ENCODE measurements around the gene KCNJ1. TPM values are rescaled to one million over a fixed set of nuclear protein-coding genes. Genes with fewer than 3 reads are reported as not detected.
A peak's percentile ranks its signal among the peaks of the same experiment; 100 is the strongest.

Gene KCNJ1
- polyA plus RNA-seq, 1 of the 3 experiments (the other 2 are of a cell fraction) = not detected

DNA sequence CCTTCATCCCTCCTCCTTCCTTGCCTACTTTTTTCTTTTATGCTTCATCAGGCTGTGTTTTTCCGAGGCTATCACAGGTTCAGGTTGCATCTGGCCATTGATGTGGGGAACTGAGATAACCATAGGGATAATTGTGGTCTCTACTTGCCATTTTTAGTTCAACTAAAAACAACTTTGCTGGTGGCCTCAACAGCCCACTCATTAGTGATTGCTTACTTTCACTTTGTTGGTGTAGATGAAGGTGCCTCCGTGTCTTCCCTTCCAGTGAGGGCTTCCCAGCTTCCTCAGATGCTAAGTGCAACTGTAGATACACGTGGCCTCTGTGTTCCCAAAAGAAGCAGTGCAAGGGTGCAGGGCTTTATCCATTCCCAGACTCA is 35.0 kb downstream of the KCNJ1 start:
- peaks cover 11% of the 10 kb centered on the region for H3F3A ChIP-seq (replicated peaks; ENCODE audit: insufficient read depth)
- H3K79me2 ChIP-seq (ENCODE audit: insufficient read depth) = no peaks in the 10 kb centered on the region
- POLR2A ChIA-PET = no interaction called here
- CTCF ChIA-PET = interaction anchor here (0.7 to 8.6 kb wide), 37 partner anchors 8 to 803 kb away, joined by 3 to 123 read pairs (median 7); no protein-coding TSS in a partner anchor
- no peak overlapping the region for H3K4me3 ChIP-seq (ENCODE audit: low read depth in 2 of 2, low read length in 1 of 2)
- H4K20me1 ChIP-seq (ENCODE audit: insufficient read depth) = no peaks in the 10 kb centered on the region
- no peaks in the 10 kb centered on the region for H3K27me3 ChIP-seq (ENCODE audit: insufficient read depth)
- no peak overlapping the region for H2AFZ ChIP-seq (ENCODE audit: low read depth)
- H3K9me2 ChIP-seq = no peaks in the 10 kb centered on the region
- no peak overlapping the region for H3K27ac ChIP-seq (ENCODE audit: low read depth in 2 of 2, low read length in 1 of 2)
- H3K4me2 ChIP-seq = no peak overlapping the region; the same call in 1 of the 2 replicates
- WGBS (ENCODE audit: low lambda C conversion rate) = 24% methylated on average over 3 of the region's 3 CpGs
- no peak for DNase-seq
- H3K9me3 ChIP-seq = no peaks in the 10 kb centered on the region
- H3K9ac ChIP-seq = no peak overlapping the region
- peaks cover 0 to 6% of the 10 kb centered on the region in 2 experiments; a peak in 1 of 4 replicates for H3K4me1 ChIP-seq (ENCODE audit: control insufficient read depth in 1 of 2, insufficient read depth in 2 of 2, low read depth in 1 of 2, low read length in 1 of 2)
- TF ChIP-seq GABPA (IDR thresholded peaks at IDR 0.05; ENCODE audit: low read depth) (no peak), PBX3 (IDR thresholded peaks at IDR 0.05) (no peak), ELF1 (IDR thresholded peaks at IDR 0.05) (no peak), JUND (IDR thresholded peaks at IDR 0.05) (no peak), RXRA (IDR thresholded peaks at IDR 0.05; ENCODE audit: borderline replicate concordance, low read depth) (no peak), NFIC (IDR thresholded peaks at IDR 0.05; ENCODE audit: borderline replicate concordance) (no peak), RCOR1 (IDR thresholded peaks at IDR 0.05; ENCODE audit: low read length) (no peak), POLR2AphosphoS5 (IDR thresholded peaks at IDR 0.05; ENCODE audit: low read depth, low read length) (no peak), NRF1 (IDR thresholded peaks at IDR 0.05; ENCODE audit: low read depth, low read length) (no peak), MEF2A (IDR thresholded peaks at IDR 0.05; ENCODE audit: borderline replicate concordance, low read depth) (no peak), FOSL2 (IDR thresholded peaks at IDR 0.05; ENCODE audit: borderline replicate concordance, low read depth) (no peak)
- H3K36me3 ChIP-seq (replicated peaks in 1 of 2; ENCODE audit: control insufficient read depth in 1 of 2, insufficient read depth in 2 of 2, low read length in 1 of 2) = no peaks in the 10 kb centered on the region

DNA sequence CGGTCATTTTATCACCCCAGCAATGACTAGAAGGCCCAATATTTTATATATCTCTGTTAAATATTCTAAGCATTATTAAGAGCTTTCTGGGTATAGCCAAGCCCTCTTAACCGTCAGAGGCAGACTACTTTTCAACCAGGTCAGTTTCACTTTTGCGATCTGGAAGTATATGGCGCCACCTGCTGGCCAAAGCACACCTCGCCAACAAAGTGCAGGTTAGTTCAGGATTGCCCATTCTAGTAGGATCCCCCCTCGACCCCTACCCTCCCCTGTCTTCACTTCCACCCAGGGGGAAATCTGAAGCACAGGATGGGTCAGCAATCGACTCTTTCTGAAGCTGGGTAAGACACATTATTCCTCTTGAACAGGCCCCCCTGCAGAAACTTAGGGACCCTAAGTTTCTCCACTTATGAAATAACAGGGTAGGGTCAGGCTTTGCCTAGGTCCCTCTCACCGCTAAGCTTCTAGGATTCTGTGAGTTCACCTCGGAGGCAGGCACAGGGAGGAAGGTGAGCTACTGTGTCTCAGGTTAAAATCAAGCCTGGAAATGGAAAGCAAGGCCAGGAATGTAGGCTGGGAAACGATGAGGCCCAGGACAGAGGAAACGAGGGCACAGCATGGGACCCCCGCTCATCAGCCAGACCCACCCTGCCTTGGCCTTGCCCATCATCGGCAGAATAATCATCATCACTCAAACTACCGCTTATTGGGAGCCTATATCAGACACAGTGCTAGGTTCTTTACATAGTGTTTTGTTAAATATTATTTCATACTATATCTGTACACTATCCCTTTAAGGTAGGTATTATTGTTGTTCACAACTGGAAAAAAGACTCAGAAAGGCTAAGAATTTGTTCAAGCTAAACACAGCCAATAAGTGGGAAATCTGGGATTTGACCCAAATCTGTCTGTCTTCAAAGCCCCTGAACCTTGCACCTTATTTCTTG is 35.6 kb downstream of the KCNJ1 start:
- peak overlapping the region; percentile 77; the same call in 1 of the 2 replicates for H2AFZ ChIP-seq (ENCODE audit: low read depth)
- H3K9ac ChIP-seq = no peak overlapping the region
- peaks cover 0 to 6% of the 10 kb centered on the region in 2 experiments; a peak in 1 of 4 replicates for H3K4me1 ChIP-seq (ENCODE audit: control insufficient read depth in 1 of 2, insufficient read depth in 2 of 2, low read depth in 1 of 2, low read length in 1 of 2)
- no peaks in the 10 kb centered on the region for H3K9me2 ChIP-seq
- H3K79me2 ChIP-seq (ENCODE audit: insufficient read depth) = no peaks in the 10 kb centered on the region
- no peaks in the 10 kb centered on the region for H3K36me3 ChIP-seq (replicated peaks in 1 of 2; ENCODE audit: control insufficient read depth in 1 of 2, insufficient read depth in 2 of 2, low read length in 1 of 2)
- peak overlapping the region; percentile 13; the same call in 1 of the 2 replicates for H3K4me2 ChIP-seq
- H3K27ac ChIP-seq (ENCODE audit: low read depth in 2 of 2, low read length in 1 of 2) = peak overlapping the region in 1 of 2 experiments; percentile 27; a peak in 1 of 4 replicates
- peaks cover 11% of the 10 kb centered on the region for H3F3A ChIP-seq (replicated peaks; ENCODE audit: insufficient read depth)
- ChIA-PET POLR2A (no interaction called here), CTCF (interaction anchor here (0.5 to 8.6 kb wide), 84 partner anchors 9 to 1841 kb away, joined by 3 to 123 read pairs (median 5); no protein-coding TSS in a partner anchor)
- H4K20me1 ChIP-seq (ENCODE audit: insufficient read depth) = no peaks in the 10 kb centered on the region
- no peaks in the 10 kb centered on the region for H3K9me3 ChIP-seq
- peak overlapping the region in 1 of 2 experiments; percentile 34; a peak in 1 of 4 replicates for H3K4me3 ChIP-seq (ENCODE audit: low read depth in 2 of 2, low read length in 1 of 2)
- H3K27me3 ChIP-seq (ENCODE audit: insufficient read depth) = no peaks in the 10 kb centered on the region
- DNase-seq = peak; percentile 79
- 19% methylated on average over 14 of the region's 14 CpGs for WGBS (ENCODE audit: low lambda C conversion rate)
- TF ChIP-seq REST (IDR thresholded peaks at IDR 0.05; ENCODE audit: low read depth, low read length) (no peak), USF1 (IDR thresholded peaks at IDR 0.05; ENCODE audit: borderline replicate concordance, low read depth) (no peak), RFX5 (IDR thresholded peaks at IDR 0.05; ENCODE audit: low read length) (no peak), ZBTB33 (IDR thresholded peaks at IDR 0.05; ENCODE audit: borderline replicate concordance, low read depth) (no peak), NRF1 (IDR thresholded peaks at IDR 0.05; ENCODE audit: low read depth, low read length) (no peak), EZH2phosphoT487 (IDR thresholded peaks at IDR 0.05; ENCODE audit: borderline replicate concordance, low read depth) (no peak), TEAD4 (IDR thresholded peaks at IDR 0.05; ENCODE audit: borderline replicate concordance, insufficient read depth) (no peak), GATA2 (CRISPR knock-in tag; IDR thresholded peaks at IDR 0.05) (no peak), FOXJ3 (CRISPR knock-in tag; IDR thresholded peaks at IDR 0.05) (no peak), ELF1 (IDR thresholded peaks at IDR 0.05) (no peak)
